HL-60 (cell line): ENCODE data around the gene MED14.
A peak's percentile ranks its signal among the peaks of the same experiment; 100 is the strongest.
"Not testable (repeated sequence)": the region's sequence is repeated elsewhere in the genome, so short reads cannot be mapped to it uniquely, and the experiment has no call there.

Experiments used
- DNase-seq, 2 experiments: peaks; one replicate each; pipeline ENCODE4 v3.0.0-alpha.2; 2010 to 2020; ENCODE audit warnings: low read depth in 1 of 2, low spot score in 1 of 2
- H3K27ac ChIP-seq: fragments of 250-450 bp; sonication (Bioruptor Pico); replicated peaks from 2 replicates; pipeline ENCODE4 v1.5.1; 2020; ENCODE audit warnings: mild to moderate bottlenecking, moderate library complexity
- H3K27me3 ChIP-seq: fragments of 250-450 bp; sonication (Bioruptor Pico); 2 replicates; pipeline ENCODE4 v1.5.1; 2021; ENCODE audit warnings: mild to moderate bottlenecking, moderate library complexity; ENCODE audit not compliant: insufficient read depth, poor library complexity, severe bottlenecking
- H3K4me3 ChIP-seq: replicated peaks from 2 replicates; pipeline ENCODE4 v1.5.1; 2011; ENCODE audit warnings: mild to moderate bottlenecking, control low read depth, low read length; ENCODE audit not compliant: insufficient read depth
- CTCF ChIP-seq: IDR thresholded peaks from one replicate; pipeline ENCODE4 v1.5.1; 2011; ENCODE audit warnings: low read length, control low read depth, inconsistent platforms; ENCODE audit not compliant: insufficient read depth
- GABPA ChIP-seq: IDR thresholded peaks from 2 replicates; pipeline ENCODE4 v1.6.1; 2012; ENCODE audit warnings: low read depth
- POLR2AphosphoS5 ChIP-seq: IDR thresholded peaks from 2 replicates; pipeline ENCODE4 v1.6.1; 2012; ENCODE audit warnings: low read depth
- REST ChIP-seq: IDR thresholded peaks from 2 replicates; pipeline ENCODE4 v1.6.1; 2012; ENCODE audit warnings: low read depth; ENCODE audit not compliant: insufficient replicate concordance
- SPI1 ChIP-seq: IDR thresholded peaks from 2 replicates; pipeline ENCODE4 v1.6.1; 2012; ENCODE audit warnings: low read depth, mild to moderate bottlenecking, borderline replicate concordance

MED14 gene

GRCh38 chrX:40736170-40736505 is 796 bp upstream of the MED14 start:
- TF ChIP-seq SPI1, result no peak
- TF ChIP-seq GABPA, result no peak
- TF ChIP-seq REST, result no peak
- no peak for TF ChIP-seq CTCF
- TF ChIP-seq POLR2AphosphoS5, result no peak
- no peak for DNase-seq
- peak overlapping the region; percentile 91 for H3K27ac ChIP-seq
- H3K4me3 ChIP-seq, result peak overlapping the region; percentile 59
- H3K27me3 ChIP-seq, result no peaks in the 10 kb centered on the region

GRCh38 chrX:40734971-40735324 is 394 bp downstream of the MED14 start:
- no peaks in the 10 kb centered on the region for H3K27me3 ChIP-seq
- DNase-seq, result peak in 1 of 2 experiments; percentile 29
- H3K27ac ChIP-seq, result peak overlapping the region; percentile 91
- H3K4me3 ChIP-seq, result peak overlapping the region; percentile 59
- TF ChIP-seq GABPA, result no peak

GRCh38 chrX:40733706-40734105 is 1.6 kb downstream of the MED14 start:
- no peak for TF ChIP-seq GABPA
- no peak for TF ChIP-seq CTCF
- TF ChIP-seq SPI1, result no peak
- no peak for TF ChIP-seq POLR2AphosphoS5
- TF ChIP-seq REST, result no peak
- Histone ChIP-seq H3K27me3 (no peaks in the 10 kb centered on the region), H3K4me3 (peak overlapping the region; percentile 59; the same call in 1 of the 2 replicates), H3K27ac (no peak overlapping the region)
- DNase-seq, result no peak

GRCh38 chrX:40732499-40732898 is 2.8 kb downstream of the MED14 start:
- H3K4me3 ChIP-seq, H3K27me3 ChIP-seq, DNase-seq, H3K27ac ChIP-seq: not testable (repeated sequence)

- H3K4me3 ChIP-seq, result no peak overlapping the region
- TF ChIP-seq GABPA (no peak), REST (no peak), POLR2AphosphoS5 (no peak), SPI1 (no peak), CTCF (no peak)
- peak in 1 of 2 experiments; percentile 21 for DNase-seq
- no peak overlapping the region for H3K27ac ChIP-seq
- no peaks in the 10 kb centered on the region for H3K27me3 ChIP-seq
These were observed 5.5 kb downstream of the MED14 start for GRCh38 chrX:40729598-40730584.
